ENCODE data around the gene DNAI1.

- TF ChIP-seq CTCF (IDR thresholded peaks at IDR 0.05) (no peak), POLR2A (IDR thresholded peaks at IDR 0.05) (no peak)
These were observed 110.2 kb downstream of the DNAI1 start for GRCh38 chr9:34568774-34569173.

Measured in tibial nerve (tissue), 3 donors.